GM21447 (cell line): ENCODE data around the gene NEK1.
A peak's percentile ranks its signal among the peaks of the same experiment; 100 is the strongest.
"Not testable (repeated sequence)": the region's sequence is repeated elsewhere in the genome, so short reads cannot be mapped to it uniquely, and the experiment has no call there.

Experiments
- ATAC-seq: cut with Tn5 transposase; IDR thresholded peaks from one replicate; pipeline ENCODE4 v1.9.1; 2021; ENCODE audit not compliant: unreplicated experiment

The NEK1 gene

GRCh38 chr4:169437299-169438047 is 174.9 kb downstream of the NEK1 start:
- peak; percentile 87 for ATAC-seq

DNA sequence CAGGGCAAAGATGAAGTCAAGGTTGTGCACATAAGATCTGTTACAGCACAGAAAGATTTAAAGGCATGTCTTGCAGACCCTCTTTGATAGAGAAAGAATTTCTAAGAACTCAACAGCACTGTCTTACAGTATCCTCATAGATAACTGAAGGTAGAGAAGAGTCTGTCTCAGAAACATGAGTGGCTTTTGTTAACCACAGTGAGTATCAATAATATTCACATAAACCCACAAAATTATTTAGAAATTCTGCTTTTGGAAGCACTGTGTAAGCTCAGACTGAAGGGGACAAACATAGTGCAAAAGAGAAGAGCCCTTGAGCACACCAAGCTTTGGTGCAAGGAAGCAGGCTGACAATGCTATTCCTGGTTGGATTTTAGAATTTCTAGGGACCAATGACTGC is 175.6 kb downstream of the NEK1 start:
- ATAC-seq = no peak

GRCh38 chr4:169428376-169428775 is 184.0 kb downstream of the NEK1 start:
- ATAC-seq = no peak

- ATAC-seq = not testable (repeated sequence)
Observed at GRCh38 chr4:169427727-169428126, 184.7 kb downstream of the NEK1 start.

- ATAC-seq = no peak
Observed at GRCh38 chr4:169420291-169420690, 192.1 kb downstream of the NEK1 start.

GRCh38 chr4:169418846-169419245 is 193.5 kb downstream of the NEK1 start:
- ATAC-seq = no peak

DNA sequence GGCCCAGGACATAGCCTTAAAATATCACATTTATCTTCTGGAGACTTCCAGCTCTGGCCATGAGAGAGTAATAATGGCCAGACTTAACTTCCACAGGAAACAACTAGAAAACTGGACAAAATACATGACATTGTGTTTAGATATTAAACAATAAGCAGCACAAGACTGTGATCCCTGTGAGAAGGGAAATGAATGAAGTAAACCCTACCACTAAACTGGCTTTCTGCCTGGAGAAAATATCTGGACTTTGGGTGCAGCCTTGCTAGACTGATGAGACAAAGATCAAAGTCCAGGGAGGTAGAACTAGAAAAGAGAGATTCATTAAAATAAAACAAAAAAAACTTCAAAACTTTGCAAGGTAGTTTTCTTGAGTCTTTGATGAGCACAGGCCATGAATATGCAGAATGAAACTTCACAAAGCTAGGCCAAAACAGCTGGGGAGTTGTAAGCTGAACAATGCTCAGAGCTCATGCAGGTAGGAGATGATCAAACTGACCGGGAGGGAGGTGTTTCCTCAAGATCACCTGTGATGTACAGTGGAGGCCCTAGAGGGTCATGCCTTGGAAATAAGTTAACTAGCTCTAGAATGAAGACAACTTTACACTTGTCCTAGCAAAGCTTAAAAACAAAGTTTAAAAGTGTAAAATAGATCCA is 194.6 kb downstream of the NEK1 start:
- ATAC-seq = no peak

DNA sequence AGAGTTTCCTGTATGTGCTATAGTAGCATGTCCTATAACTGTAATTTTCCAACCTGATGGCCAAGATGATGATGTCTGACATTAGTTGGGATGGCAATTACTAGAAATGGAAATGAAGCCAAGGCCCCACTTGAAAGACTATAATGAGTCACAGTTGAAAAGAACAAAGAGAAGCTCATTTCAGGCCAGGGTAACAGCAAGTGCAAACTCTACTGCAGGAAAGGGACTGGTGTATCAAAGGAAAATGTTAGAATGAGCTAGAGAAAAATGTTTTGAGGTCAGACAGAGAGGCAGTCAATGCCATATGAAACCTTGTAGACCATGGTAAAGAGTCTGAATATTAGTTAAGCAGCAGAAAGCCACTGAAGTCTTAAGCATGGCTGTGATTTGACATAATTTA is 195.4 kb downstream of the NEK1 start:
- ATAC-seq = peak; percentile 59

DNA sequence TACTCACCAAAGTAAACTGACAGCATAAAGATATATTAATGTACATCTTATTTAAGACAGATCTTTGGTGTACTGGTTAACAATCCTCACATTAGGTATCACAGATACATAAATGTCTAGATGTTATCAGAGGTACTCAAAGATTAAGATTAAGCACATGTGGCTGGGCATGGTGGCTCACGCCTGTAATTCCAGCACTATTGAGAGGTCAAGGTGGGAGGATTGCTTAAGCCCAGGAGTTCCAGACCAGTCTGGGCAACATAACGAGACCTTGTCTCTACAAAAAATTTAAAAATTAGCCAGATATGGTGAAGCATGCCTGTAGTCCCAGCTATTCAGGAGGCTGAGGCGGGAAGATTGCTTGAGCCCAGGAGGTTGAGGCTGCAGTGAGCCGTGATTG is 195.9 kb downstream of the NEK1 start:
- ATAC-seq = no peak

DNA sequence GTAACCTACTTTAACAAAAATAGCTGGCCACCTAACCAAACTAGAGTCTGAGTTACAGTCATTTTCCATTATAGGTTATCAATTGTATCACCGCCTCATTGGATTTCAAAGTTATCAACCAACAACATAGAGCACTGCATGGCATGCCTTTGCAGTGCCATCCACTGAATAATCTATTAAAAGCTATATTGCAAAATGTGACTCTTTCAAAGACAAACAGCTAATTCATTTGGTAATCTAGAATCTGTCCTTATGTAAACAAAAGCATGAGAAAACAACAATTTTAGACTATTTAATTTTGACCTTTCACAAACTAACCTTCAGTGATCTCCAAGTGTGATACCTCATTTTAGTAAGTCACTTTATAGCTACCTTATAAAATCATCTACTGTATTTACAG is 197.5 kb downstream of the NEK1 start:
- ATAC-seq = no peak

DNA sequence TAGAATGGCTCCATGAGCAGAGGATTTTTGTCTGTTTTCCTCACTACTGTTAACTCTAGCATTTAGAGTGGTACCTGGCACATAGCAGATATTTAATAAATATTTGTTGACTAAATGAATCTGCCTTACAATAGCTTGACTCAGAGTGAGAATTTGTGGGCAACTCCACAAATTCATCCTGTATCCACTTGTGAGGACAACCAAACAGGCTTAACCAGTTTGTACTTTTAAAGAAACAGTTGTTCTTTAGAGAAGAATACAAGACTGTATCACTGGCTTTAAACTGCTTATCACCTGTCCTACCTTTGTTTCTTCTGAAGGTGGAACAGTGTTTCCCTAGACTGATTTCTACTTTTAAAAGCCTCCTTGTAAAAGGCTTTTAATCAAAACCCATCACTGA is 200.3 kb downstream of the NEK1 start:
- no peak for ATAC-seq

GRCh38 chr4:169410839-169411770 is 201.3 kb downstream of the NEK1 start:
- ATAC-seq = peak; percentile 100

- no peak for ATAC-seq
Observed at GRCh38 chr4:169407217-169407845, 205.1 kb downstream of the NEK1 start.

GRCh38 chr4:169404960-169405359 is 207.4 kb downstream of the NEK1 start:
- no peak for ATAC-seq

- no peak for ATAC-seq
Observed at GRCh38 chr4:169400832-169401231, 211.6 kb downstream of the NEK1 start.

DNA sequence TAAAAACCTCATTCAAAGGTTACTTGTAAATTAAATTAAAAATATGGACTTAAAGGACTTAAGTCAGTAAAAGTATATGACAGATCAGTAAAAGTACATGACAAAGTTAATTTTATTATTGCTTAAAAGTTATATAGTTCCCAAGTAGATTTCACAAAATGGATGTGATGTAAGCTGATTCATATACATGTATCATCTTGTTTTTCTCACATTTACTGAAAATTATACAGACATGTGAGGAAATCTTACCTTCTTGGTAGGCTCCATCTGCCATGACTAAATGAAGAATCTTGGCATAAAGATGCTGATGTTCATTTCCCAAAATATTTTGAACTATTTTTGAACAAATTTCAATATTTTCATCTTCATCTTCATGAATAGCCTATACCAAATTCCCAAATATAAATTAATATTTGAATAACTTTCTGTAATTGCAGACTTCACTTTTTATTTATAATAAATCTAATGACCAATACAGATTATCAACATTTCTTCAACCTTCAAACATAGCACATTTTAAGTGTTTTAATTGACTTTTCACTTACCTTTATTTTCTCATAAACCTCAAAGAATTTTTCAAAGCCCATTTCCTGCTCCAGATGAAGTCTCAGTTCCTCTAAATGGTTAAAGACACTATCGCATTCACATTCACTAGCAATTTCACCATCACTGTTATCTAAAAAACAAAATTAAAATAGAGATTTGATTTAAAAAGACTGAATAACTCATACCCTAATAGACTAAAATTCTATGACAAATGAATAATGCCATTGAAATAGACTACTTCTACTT is 212.2 kb downstream of the NEK1 start:
- ATAC-seq = peak; percentile 68

DNA sequence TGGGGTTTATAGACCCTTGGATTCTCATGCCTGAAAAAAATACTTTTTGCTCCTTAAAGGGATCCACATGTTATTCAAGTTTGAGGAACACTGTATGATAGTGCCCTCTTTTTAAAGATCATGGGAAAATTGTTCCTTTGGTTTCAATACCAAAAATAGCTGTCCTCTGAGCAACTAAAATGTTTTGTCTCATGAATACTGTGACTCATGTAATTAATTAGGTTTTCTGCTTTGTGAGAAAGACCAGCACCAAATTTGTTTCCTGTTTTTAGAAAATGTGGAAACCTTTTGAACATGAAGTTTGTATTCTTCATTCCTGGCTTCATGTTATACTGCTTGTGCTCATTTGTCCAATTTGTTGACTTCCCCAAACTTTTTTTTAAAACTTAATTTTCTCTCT is 214.1 kb downstream of the NEK1 start:
- no peak for ATAC-seq

- no peak for ATAC-seq
Observed at GRCh38 chr4:169397762-169398161, 214.6 kb downstream of the NEK1 start.

GRCh38 chr4:169385376-169385775 is 227.0 kb downstream of the NEK1 start:
- ATAC-seq = no peak

GRCh38 chr4:169384779-169385178 is 227.6 kb downstream of the NEK1 start:
- ATAC-seq = no peak
